Measurements from ENCODE around the gene CAMK4.

CAMK4 gene

GRCh38 chr5:111411301-111411700 lies 187.1 kb downstream of the CAMK4 start:
- no peak for DNase-seq (ENCODE audit: low spot score)
- 0 out of 3 replicates have a peak, but pooled peaks have one; percentile 35 for ATAC-seq (ENCODE audit: low read depth)
- H3K4me3 ChIP-seq (ENCODE audit: severe bottlenecking): no peak overlapping the region

GRCh38 chr5:111412593-111412992 lies 188.4 kb downstream of the CAMK4 start:
- Histone ChIP-seq H3K27ac (ENCODE audit: poor library complexity, severe bottlenecking) (no peak overlapping the region), H3K27me3 (ENCODE audit: insufficient read depth, poor library complexity, severe bottlenecking) (no peaks in the 10 kb centered on the region), H3K4me1 (ENCODE audit: insufficient read depth, poor library complexity, severe bottlenecking) (no peaks in the 10 kb centered on the region), H3K36me3 (ENCODE audit: low read depth) (no peaks in the 10 kb centered on the region), H3K9me3 (ENCODE audit: severe bottlenecking) (no peaks in the 10 kb centered on the region), H3K4me3 (ENCODE audit: severe bottlenecking) (no peak overlapping the region)
- ATAC-seq (ENCODE audit: low read depth) (no peak), DNase-seq (ENCODE audit: low spot score) (no peak)
- no peak for TF ChIP-seq CTCF (IDR thresholded peaks at IDR 0.05; ENCODE audit: poor library complexity, severe bottlenecking)

More at GRCh38 chr5:111411301-111411700, 187.1 kb downstream of the CAMK4 start:
- TF ChIP-seq CTCF (IDR thresholded peaks at IDR 0.05; ENCODE audit: poor library complexity, severe bottlenecking): no peak
- H3K27ac ChIP-seq (ENCODE audit: poor library complexity, severe bottlenecking): no peak overlapping the region
- no peaks in the 10 kb centered on the region for H3K36me3 ChIP-seq (ENCODE audit: low read depth)
- no peaks in the 10 kb centered on the region for H3K4me1 ChIP-seq (ENCODE audit: insufficient read depth, poor library complexity, severe bottlenecking)
- no peaks in the 10 kb centered on the region for H3K9me3 ChIP-seq (ENCODE audit: severe bottlenecking)
- H3K27me3 ChIP-seq (ENCODE audit: insufficient read depth, poor library complexity, severe bottlenecking): no peaks in the 10 kb centered on the region

GRCh38 chr5:111415053-111415452 lies 190.9 kb downstream of the CAMK4 start:
- Histone ChIP-seq H3K36me3 (ENCODE audit: low read depth) (no peaks in the 10 kb centered on the region), H3K9me3 (ENCODE audit: severe bottlenecking) (no peaks in the 10 kb centered on the region), H3K27ac (ENCODE audit: poor library complexity, severe bottlenecking) (no peak overlapping the region), H3K27me3 (ENCODE audit: insufficient read depth, poor library complexity, severe bottlenecking) (no peaks in the 10 kb centered on the region), H3K4me3 (ENCODE audit: severe bottlenecking) (no peak overlapping the region), H3K4me1 (ENCODE audit: insufficient read depth, poor library complexity, severe bottlenecking) (no peaks in the 10 kb centered on the region)
- 0 out of 3 replicates have a peak, but pooled peaks have one; percentile 35 for ATAC-seq (ENCODE audit: low read depth)
- DNase-seq (ENCODE audit: low spot score): no peak
- TF ChIP-seq CTCF (IDR thresholded peaks at IDR 0.05; ENCODE audit: poor library complexity, severe bottlenecking): no peak

GRCh38 chr5:111422245-111422644 lies 198.1 kb downstream of the CAMK4 start:
- DNase-seq (ENCODE audit: low spot score) (no peak), ATAC-seq (ENCODE audit: low read depth) (no peak)
- no peaks in the 10 kb centered on the region for H3K36me3 ChIP-seq (ENCODE audit: low read depth)
- H3K9me3 ChIP-seq (ENCODE audit: severe bottlenecking): no peaks in the 10 kb centered on the region
- no peak for TF ChIP-seq CTCF (IDR thresholded peaks at IDR 0.05; ENCODE audit: poor library complexity, severe bottlenecking)
- H3K4me3 ChIP-seq (ENCODE audit: severe bottlenecking): no peak overlapping the region
- no peaks in the 10 kb centered on the region for H3K27me3 ChIP-seq (ENCODE audit: insufficient read depth, poor library complexity, severe bottlenecking)
- H3K4me1 ChIP-seq (ENCODE audit: insufficient read depth, poor library complexity, severe bottlenecking): no peaks in the 10 kb centered on the region
- H3K27ac ChIP-seq (ENCODE audit: poor library complexity, severe bottlenecking): no peak overlapping the region

GRCh38 chr5:111422747-111423720 lies 198.8 kb downstream of the CAMK4 start:
- DNase-seq (ENCODE audit: low spot score): no peak
- TF ChIP-seq CTCF (IDR thresholded peaks at IDR 0.05; ENCODE audit: poor library complexity, severe bottlenecking): no peak
- ATAC-seq (ENCODE audit: low read depth): no peak

More at GRCh38 chr5:111422747-111423720, 198.8 kb downstream of the CAMK4 start:
- Histone ChIP-seq H3K27ac (ENCODE audit: poor library complexity, severe bottlenecking) (no peak overlapping the region), H3K4me3 (ENCODE audit: severe bottlenecking) (no peak overlapping the region), H3K9me3 (ENCODE audit: severe bottlenecking) (no peaks in the 10 kb centered on the region), H3K27me3 (ENCODE audit: insufficient read depth, poor library complexity, severe bottlenecking) (no peaks in the 10 kb centered on the region), H3K36me3 (ENCODE audit: low read depth) (no peaks in the 10 kb centered on the region), H3K4me1 (ENCODE audit: insufficient read depth, poor library complexity, severe bottlenecking) (no peaks in the 10 kb centered on the region)
